HCEC 1CT (cell line): ENCODE data around the gene SMIM20.
"Not testable (repeated sequence)": the region's sequence is repeated elsewhere in the genome, so short reads cannot be mapped to it uniquely, and the experiment has no call there.

Experiments used
- DNase-seq: peaks from one replicate; pipeline ENCODE4 v3.0.0-alpha.2; 2017

The SMIM20 gene

GRCh38 chr4:25892796-25893195, 21.2 kb upstream of the SMIM20 start:
- no peak for DNase-seq

- DNase-seq = no peak
Observed at GRCh38 chr4:25896776-25897539, 17.1 kb upstream of the SMIM20 start.

- DNase-seq = no peak
Observed at GRCh38 chr4:25900310-25900709, 13.7 kb upstream of the SMIM20 start.

GRCh38 chr4:25901030-25901430, 13.0 kb upstream of the SMIM20 start:
- DNase-seq = no peak

GRCh38 chr4:25903900-25904747, 9.9 kb upstream of the SMIM20 start:
- no peak for DNase-seq

- no peak for DNase-seq
Observed at GRCh38 chr4:25904748-25905082, 9.3 kb upstream of the SMIM20 start.

- no peak for DNase-seq
Observed at GRCh38 chr4:25905371-25905770, 8.6 kb upstream of the SMIM20 start.

- not testable (repeated sequence) for DNase-seq
Observed at GRCh38 chr4:25906113-25906512, 7.9 kb upstream of the SMIM20 start.

GRCh38 chr4:25908491-25908901, 5.5 kb upstream of the SMIM20 start:
- peak; percentile 91 for DNase-seq

GRCh38 chr4:25911356-25911755, 2.7 kb upstream of the SMIM20 start:
- DNase-seq = no peak

- no peak for DNase-seq
Observed at GRCh38 chr4:25913056-25913850, 767 bp upstream of the SMIM20 start.

- DNase-seq = no peak
Observed at GRCh38 chr4:25914670-25915352, 791 bp downstream of the SMIM20 start.

- no peak for DNase-seq
Observed at GRCh38 chr4:25915353-25915705, 1.3 kb downstream of the SMIM20 start.

GRCh38 chr4:25916870-25917269, 2.9 kb downstream of the SMIM20 start:
- no peak for DNase-seq

GRCh38 chr4:25919676-25920075, 5.7 kb downstream of the SMIM20 start:
- no peak for DNase-seq

GRCh38 chr4:25921922-25922321, 7.9 kb downstream of the SMIM20 start:
- DNase-seq = no peak

GRCh38 chr4:25922812-25923369, 8.9 kb downstream of the SMIM20 start:
- no peak for DNase-seq

- no peak for DNase-seq
Observed at GRCh38 chr4:25923745-25924144, 9.7 kb downstream of the SMIM20 start.

GRCh38 chr4:25925486-25926201, 11.6 kb downstream of the SMIM20 start:
- peak; percentile 15 for DNase-seq

- no peak for DNase-seq
Observed at GRCh38 chr4:25926462-25926861, 12.4 kb downstream of the SMIM20 start.

GRCh38 chr4:25927361-25928195, 13.6 kb downstream of the SMIM20 start:
- DNase-seq = no peak
